DND-41 (cell line): ENCODE results near the gene OGDHL.

Experiments
- ATAC-seq: fragments of 200-7000 bp; cut with Tn5 transposase; 3 replicates; pipeline ENCODE4 v1.9.1; 2021; ENCODE audit warnings: low read depth; ENCODE audit not compliant: insufficient read depth
- DNase-seq: peaks from one replicate; pipeline ENCODE4 v3.0.0-alpha.2; 2020
- H2AFZ ChIP-seq: 2 replicates; pipeline ENCODE4 v1.6.0; 2012; ENCODE audit warnings: low read depth, low read length
- H3K27ac ChIP-seq: 2 replicates; pipeline ENCODE4 v1.5.1; 2012; ENCODE audit warnings: low read length, inconsistent platforms
- H3K27me3 ChIP-seq: fragments of 200-600 bp; sonication (generic); 2 replicates; pipeline ENCODE4 v1.6.0; 2012; ENCODE audit warnings: low read length, mild to moderate bottlenecking, inconsistent platforms; ENCODE audit not compliant: insufficient read depth, poor library complexity
- H3K36me3 ChIP-seq: 2 replicates; pipeline ENCODE4 v1.5.1; 2012; ENCODE audit warnings: low read length, inconsistent platforms; ENCODE audit not compliant: insufficient read depth
- H3K4me1 ChIP-seq: 2 replicates; pipeline ENCODE4 v1.5.1; 2012; ENCODE audit warnings: mild to moderate bottlenecking, low read length; ENCODE audit not compliant: insufficient read depth
- H3K4me2 ChIP-seq: 2 replicates; pipeline ENCODE4 v1.6.0; 2012; ENCODE audit warnings: mild to moderate bottlenecking, moderate library complexity, low read length, inconsistent platforms; ENCODE audit not compliant: insufficient read depth
- H3K4me3 ChIP-seq, 2 experiments: fragments of 200-600 bp in 1 of 2; shearing (Covaris generic) in 1 of 2; 2 replicates each; pipeline ENCODE4 v1.5.1; 2012 to 2016; ENCODE audit warnings: inconsistent platforms in 2 of 2, low read length in 2 of 2, mild to moderate bottlenecking in 2 of 2, low read depth in 1 of 2, moderate library complexity in 1 of 2
- H3K79me2 ChIP-seq: 2 replicates; pipeline ENCODE4 v1.6.0; 2012; ENCODE audit warnings: low read length, inconsistent platforms; ENCODE audit not compliant: insufficient read depth
- H3K9ac ChIP-seq: 2 replicates; pipeline ENCODE4 v1.6.0; 2012; ENCODE audit warnings: low read depth, mild to moderate bottlenecking, inconsistent platforms, low read length, moderate library complexity
- H3K9me3 ChIP-seq: 2 replicates; pipeline ENCODE4 v1.5.1; 2012; ENCODE audit warnings: low read length, moderate library complexity, mild to moderate bottlenecking, inconsistent platforms; ENCODE audit not compliant: insufficient read depth, severe bottlenecking
- H4K20me1 ChIP-seq: 2 replicates; pipeline ENCODE4 v1.6.0; 2012; ENCODE audit warnings: low read length; ENCODE audit not compliant: insufficient read depth
- CTCF ChIP-seq: IDR thresholded peaks from 2 replicates; pipeline ENCODE4 v1.5.1; 2012; ENCODE audit warnings: borderline replicate concordance, low read length, moderate library complexity, mild to moderate bottlenecking; ENCODE audit not compliant: poor library complexity, severe bottlenecking; ENCODE audit errors: extremely low read depth
- EZH2 ChIP-seq: IDR thresholded peaks from 3 replicates; pipeline ENCODE4 v1.6.1; 2012; ENCODE audit warnings: borderline replicate concordance, low read depth, mild to moderate bottlenecking, moderate library complexity, low read length, inconsistent platforms; ENCODE audit not compliant: severe bottlenecking

The OGDHL gene

GRCh38 chr10:49791100-49791499 lies 29.0 kb upstream of the OGDHL start:
- ATAC-seq: no peak
- no peak for TF ChIP-seq CTCF
- TF ChIP-seq EZH2: no peak
- no peaks in the 10 kb centered on the region for H3K79me2 ChIP-seq

GRCh38 chr10:49784681-49785080 lies 22.6 kb upstream of the OGDHL start:
- Histone ChIP-seq H3K79me2 (no peaks in the 10 kb centered on the region), H3K9ac (no peak overlapping the region), H3K4me2 (no peak overlapping the region), H4K20me1 (no peaks in the 10 kb centered on the region), H3K27ac (no peak overlapping the region), H3K36me3 (no peaks in the 10 kb centered on the region), H3K4me3 (no peak overlapping the region), H3K9me3 (no peaks in the 10 kb centered on the region), H3K4me1 (no peaks in the 10 kb centered on the region), H2AFZ (no peak overlapping the region), H3K27me3 (no peaks in the 10 kb centered on the region)
- no peak for TF ChIP-seq EZH2
- TF ChIP-seq CTCF: no peak
- DNase-seq (no peak), ATAC-seq (no peak)

More at GRCh38 chr10:49791100-49791499, 29.0 kb upstream of the OGDHL start:
- H3K4me2 ChIP-seq: no peak overlapping the region
- no peaks in the 10 kb centered on the region for H3K4me1 ChIP-seq
- no peak overlapping the region for H3K9ac ChIP-seq
- no peak overlapping the region for H3K27ac ChIP-seq
- H4K20me1 ChIP-seq: no peaks in the 10 kb centered on the region
- DNase-seq: no peak
- H3K36me3 ChIP-seq: no peaks in the 10 kb centered on the region
- no peaks in the 10 kb centered on the region for H3K27me3 ChIP-seq
- no peak overlapping the region for H3K4me3 ChIP-seq
- H2AFZ ChIP-seq: no peak overlapping the region
- H3K9me3 ChIP-seq: no peaks in the 10 kb centered on the region

GRCh38 chr10:49783645-49784044 lies 21.5 kb upstream of the OGDHL start:
- Histone ChIP-seq H3K4me2 (no peak overlapping the region), H2AFZ (no peak overlapping the region), H3K4me1 (no peaks in the 10 kb centered on the region), H3K79me2 (no peaks in the 10 kb centered on the region), H3K36me3 (no peaks in the 10 kb centered on the region), H3K4me3 (no peak overlapping the region), H3K27me3 (no peaks in the 10 kb centered on the region), H3K9ac (no peak overlapping the region), H3K9me3 (no peaks in the 10 kb centered on the region), H4K20me1 (no peaks in the 10 kb centered on the region), H3K27ac (no peak overlapping the region)
- DNase-seq (peak; percentile 11), ATAC-seq (no peak)
- no peak for TF ChIP-seq EZH2
- peak; percentile 14 for TF ChIP-seq CTCF

GRCh38 chr10:49781247-49781646 lies 19.1 kb upstream of the OGDHL start:
- Histone ChIP-seq H3K36me3 (no peaks in the 10 kb centered on the region), H3K27ac (no peak overlapping the region), H3K9me3 (no peaks in the 10 kb centered on the region), H3K9ac (no peak overlapping the region), H3K4me2 (no peak overlapping the region), H3K4me3 (no peak overlapping the region), H3K27me3 (no peaks in the 10 kb centered on the region), H4K20me1 (no peaks in the 10 kb centered on the region), H3K79me2 (no peaks in the 10 kb centered on the region), H3K4me1 (no peaks in the 10 kb centered on the region), H2AFZ (no peak overlapping the region)
- DNase-seq: no peak
- ATAC-seq: no peak
- TF ChIP-seq EZH2 (no peak), CTCF (no peak)
